HL-60/S4 treated with phorbol 12-myristate 13-acetate at 8.2 ng/mL for 4 days and 3 days (cell line): Measurements from ENCODE around the gene LPP.
"Not testable (repeated sequence)": the region's sequence is repeated elsewhere in the genome, so short reads cannot be mapped to it uniquely, and the experiment has no call there.

Experiments
- in situ Hi-C: fragments of 300-500 bp; cut with MboI; formaldehyde crosslinking; loops from 2 replicates; pipeline ENCODE4 v1.15.0; 2022; ENCODE audit warnings: low sequenced_read_pairs

Gene LPP

DNA sequence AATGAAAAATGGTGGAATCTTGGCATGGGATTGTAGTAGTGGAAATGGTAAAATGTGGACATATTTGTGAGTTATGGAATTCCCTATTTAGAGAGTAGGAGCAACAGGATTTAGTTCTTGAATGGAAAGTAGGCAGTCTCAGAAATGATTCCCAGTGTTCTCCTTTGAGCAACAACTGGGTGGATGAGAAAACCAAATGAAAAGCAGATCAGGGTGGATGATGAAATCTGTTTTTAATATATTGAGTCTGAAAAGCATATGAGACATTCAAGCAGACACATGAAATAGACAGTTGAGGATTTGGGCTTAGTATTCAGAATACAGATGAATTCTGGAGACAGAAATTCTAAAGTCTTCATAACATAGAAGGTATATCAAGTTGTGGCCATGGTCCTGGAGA lies 451.3 kb downstream of the LPP start:
- in situ Hi-C loops: no loop called here

DNA sequence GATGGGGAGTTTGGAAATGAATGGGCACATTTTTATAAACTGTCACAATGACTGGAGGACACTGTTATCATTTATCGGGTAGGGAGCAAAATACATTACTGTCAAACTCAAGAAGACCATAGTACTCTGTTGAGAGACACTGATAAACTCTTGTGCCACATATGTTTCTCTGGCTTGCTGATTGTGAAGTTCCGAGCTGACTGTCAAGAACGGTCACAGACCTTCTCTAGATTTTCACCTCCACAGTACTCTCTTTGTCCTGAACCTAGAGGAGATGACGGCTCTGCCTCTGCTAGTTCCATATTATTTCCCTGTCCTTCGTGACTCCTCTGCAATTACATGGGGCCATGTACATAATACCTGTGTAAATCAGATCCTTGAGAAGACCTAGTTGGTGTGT lies 451.9 kb downstream of the LPP start:
- in situ Hi-C loops: no loop called here

DNA sequence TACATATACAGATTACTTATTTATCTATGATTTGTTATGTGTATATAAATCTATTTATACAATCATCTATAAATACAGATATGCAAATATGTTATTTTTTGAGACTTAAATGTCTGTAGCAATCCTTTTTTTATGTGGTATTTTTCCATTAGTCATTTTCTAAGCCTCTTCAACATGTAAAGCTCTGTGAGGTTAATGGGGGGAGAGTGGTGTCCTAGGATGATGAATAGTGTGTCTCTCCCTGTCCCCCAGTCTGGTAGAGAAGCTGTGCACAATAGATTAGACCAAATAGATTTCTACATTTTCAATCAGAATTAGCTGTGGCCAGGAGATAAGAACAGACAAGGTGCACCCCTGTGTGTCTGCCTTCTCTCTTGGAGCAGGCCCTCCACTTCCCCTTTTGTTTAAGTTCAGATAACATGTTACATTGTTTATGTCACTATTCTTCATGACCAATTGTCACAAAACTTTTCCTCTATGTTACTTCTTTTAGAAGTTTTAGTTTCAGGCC lies 453.9 kb downstream of the LPP start:
- in situ Hi-C loops: no loop called here

DNA sequence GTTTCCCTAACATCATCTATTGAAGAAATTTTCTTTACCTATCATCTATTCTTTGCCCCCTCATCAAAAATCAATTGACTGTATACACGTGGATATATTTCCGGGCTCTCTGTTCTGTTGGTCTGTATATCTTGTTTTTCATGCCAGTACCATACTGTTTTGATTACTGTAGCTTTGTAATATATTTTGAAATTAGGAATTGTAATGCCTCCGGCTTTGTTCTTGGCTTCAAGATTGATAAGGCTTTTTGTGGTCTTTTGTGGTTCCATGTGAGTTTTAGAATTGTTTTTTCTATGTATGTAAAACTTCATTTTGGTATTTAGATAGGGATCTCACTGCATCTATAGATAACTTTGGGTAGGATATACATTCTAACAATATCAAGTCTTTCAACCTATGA lies 454.4 kb downstream of the LPP start:
- in situ Hi-C loops: no loop called here

GRCh38 chr3:188613721-188614120 lies 459.8 kb downstream of the LPP start:
- in situ Hi-C loops: not testable (repeated sequence)

GRCh38 chr3:188617270-188617669 lies 463.3 kb downstream of the LPP start:
- in situ Hi-C loops: no loop called here

DNA sequence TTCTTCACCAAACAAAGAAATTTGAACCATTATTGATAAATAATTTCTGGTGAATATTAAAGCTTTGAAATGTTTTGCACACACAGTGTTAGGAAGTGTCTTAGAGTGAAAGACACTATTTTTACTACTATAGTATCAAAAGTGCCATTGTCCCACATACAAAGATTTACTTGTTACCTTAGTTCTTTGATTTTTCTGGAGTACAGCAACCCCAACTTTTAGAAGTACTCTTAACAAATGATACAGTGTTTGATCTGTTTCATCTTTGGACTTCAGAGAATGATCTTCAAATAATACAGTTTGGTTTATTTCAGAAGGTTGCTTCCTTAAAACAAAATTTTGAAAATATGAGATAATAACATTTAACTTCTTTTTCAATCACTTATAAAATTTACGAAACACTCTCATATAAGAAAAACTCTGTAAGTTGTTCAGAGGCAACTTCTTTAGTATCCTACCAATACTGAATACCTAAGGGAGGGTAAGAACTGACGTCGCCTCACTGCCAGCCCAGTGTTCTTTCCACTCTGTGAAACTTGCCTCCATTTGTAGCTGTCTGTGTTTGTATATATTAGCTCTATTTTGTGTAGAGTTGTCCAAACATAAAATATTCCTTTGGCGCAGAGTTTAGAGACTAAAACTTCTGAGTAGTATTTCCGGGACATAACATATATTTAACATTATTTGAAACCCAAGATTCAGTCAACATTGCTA lies 464.2 kb downstream of the LPP start:
- in situ Hi-C loops: no loop called here

- in situ Hi-C loops: no loop called here
Measured at GRCh38 chr3:188620752-188621151, 466.8 kb downstream of the LPP start.

DNA sequence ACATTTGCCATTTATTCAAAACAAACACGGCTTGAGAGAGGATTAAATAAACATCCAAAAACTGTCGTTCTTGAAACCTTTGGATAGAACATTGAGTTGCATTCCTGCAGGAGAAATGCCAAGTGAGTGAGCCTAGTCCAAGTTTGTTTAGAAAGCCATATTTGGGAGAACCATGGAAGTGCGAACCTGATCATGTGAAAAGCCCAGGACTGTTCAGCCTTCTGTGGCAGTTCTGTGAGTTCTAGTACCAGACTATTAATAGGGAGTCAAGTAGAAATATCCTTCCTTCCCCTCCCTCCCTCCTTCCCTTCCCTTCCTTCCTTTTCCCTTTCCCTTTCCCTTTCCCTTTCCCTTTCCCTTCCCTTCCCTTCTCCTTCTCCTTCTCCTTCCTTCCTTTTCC lies 470.4 kb downstream of the LPP start:
- in situ Hi-C loops: no loop called here

GRCh38 chr3:188624828-188625227 lies 470.9 kb downstream of the LPP start:
- in situ Hi-C loops: no loop called here

GRCh38 chr3:188627652-188628051 lies 473.7 kb downstream of the LPP start:
- in situ Hi-C loops: no loop called here

DNA sequence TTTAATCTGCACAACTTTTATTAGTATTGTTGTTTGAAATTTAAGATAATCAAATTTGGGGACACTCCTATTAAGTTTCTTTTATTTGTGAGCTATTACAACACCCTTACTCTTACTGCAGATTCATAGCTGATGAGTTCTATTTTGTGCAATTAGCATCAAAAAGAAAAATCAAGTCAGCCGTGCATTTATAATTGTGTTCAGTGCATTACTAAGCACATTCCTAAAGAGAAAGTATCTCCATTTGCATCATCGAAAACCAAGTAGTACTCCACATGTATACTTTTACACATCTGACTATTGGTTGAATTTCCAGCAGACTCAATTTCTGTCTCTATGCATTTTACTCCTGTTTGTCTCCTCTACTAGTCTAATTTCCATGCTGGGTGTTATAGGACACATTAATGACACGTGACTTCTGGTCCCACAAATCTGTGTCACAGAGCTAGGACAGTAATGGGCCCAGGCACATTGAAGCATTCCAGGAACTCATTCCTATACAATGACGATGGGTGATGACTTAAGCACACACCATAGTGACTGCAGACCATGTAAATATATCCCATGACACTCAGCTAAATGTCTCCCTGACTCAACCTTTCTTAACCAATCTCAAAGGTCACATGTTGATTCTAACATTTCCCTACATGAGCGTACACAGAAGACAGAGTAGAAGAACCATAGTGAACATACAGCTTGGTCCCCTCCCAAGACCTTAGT lies 477.5 kb downstream of the LPP start:
- in situ Hi-C loops: no loop called here

DNA sequence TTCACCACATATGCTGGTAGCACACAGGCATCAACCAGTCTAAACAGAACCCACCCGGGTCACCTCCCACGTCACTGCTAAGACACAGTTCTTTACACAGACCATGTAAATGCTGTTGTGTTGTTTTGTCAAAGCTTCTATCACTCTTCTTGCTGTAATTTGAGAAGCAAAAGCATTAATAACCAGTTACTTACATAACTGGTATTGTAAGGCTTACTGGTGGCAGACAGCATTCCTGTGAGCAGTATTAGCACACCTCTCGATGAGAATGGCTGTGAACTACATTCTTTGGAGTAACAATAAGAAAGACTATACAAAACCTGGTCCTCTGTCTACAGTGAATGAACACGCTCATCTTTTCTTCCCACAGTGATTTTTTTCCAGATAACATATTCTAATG lies 479.2 kb downstream of the LPP start:
- in situ Hi-C loops: no loop called here

GRCh38 chr3:188634285-188634684 lies 480.3 kb downstream of the LPP start:
- in situ Hi-C loops: no loop called here

DNA sequence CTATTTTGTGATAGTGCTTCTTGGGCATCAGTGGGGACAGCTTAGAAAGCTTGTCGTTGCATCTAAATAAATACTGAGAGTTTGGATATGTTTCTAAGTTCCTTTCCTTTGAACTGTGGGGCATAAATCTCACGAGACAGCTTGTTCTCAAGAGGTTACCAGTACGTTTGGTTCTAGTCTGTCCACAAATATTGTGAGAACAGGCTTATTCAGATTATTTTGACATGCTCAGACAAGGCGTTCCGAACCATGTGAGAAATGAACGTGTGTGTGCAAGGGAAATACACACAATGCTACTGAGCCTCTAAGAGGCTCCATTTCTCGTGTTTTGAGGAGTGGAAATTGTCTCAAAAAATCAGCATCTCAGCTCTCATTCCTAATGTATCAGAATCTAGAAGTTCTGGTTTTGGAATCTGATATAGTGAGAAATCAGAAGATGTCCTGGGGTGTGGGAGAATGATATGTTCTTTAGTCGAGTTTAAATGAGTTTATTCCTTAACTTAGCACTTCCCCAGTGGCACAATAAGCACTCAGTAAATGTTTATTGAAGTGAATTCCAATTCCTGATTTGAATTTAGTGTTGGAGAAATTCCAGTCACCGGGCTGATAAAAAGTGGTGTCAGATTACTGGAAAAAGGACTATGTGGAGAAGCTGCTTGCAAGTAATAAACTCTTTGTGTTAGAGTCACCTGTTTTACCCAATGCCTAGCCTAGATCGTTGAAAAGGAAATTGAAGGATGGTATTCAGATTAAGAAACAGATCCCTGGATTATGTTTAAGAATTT lies 481.5 kb downstream of the LPP start:
- in situ Hi-C loops: no loop called here

DNA sequence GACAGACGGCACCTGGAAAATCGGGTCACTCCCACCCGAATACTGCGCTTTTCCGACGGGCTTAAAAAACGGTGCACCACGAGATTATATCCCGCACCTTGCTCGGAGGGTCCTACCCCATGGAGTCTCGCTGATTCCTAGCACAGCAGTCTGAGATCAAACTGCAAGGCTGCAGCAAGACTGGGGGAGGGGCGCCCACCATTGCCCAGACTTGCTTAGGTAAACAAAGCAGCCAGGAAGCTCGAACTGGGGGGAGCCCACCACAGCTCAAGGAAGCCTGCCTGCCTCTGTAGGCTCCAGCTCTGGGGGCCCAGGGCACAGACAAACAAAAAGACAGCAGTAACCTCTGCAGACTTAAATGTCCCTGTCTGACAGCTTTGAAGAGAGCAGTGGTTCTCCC lies 482.3 kb downstream of the LPP start:
- in situ Hi-C loops: not testable (repeated sequence)

GRCh38 chr3:188641076-188641475 lies 487.1 kb downstream of the LPP start:
- in situ Hi-C loops: no loop called here

DNA sequence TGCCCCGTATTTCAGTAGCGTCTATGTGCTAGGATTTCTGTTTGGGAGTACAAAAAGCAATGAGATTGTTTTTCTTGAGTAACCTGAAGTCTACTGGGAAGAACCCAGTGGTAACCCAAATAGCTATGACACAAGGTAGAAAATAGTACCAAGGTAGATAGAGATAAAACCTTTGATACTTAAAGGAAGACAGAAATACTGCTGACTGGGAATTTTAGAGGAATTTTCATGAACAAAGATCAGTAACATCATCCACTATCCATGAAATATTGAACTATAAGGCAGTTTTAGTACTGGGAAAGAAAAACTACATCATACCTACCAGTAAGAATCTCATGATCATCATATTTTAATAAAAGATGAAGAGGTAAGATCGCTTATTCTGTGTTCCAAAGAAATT lies 489.8 kb downstream of the LPP start:
- in situ Hi-C loops: no loop called here

DNA sequence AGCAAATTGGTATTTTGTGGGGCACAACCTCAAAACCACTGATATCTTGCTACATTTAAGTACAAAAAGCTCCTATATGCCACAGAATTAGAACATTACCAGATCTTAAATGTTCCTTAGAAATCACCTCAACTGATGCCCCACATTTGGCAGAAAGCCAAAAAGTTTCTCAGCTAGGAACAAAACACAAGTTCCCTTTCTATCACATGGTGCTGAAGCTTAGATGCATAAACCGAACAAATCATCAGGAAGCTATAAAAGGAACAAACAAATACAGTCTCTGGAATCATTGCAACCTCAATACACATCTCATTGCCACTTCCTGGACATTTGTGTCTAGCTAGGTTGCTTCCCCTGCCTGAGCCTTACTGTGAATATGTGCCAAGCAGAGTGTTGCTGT lies 492.6 kb downstream of the LPP start:
- in situ Hi-C loops: no loop called here

DNA sequence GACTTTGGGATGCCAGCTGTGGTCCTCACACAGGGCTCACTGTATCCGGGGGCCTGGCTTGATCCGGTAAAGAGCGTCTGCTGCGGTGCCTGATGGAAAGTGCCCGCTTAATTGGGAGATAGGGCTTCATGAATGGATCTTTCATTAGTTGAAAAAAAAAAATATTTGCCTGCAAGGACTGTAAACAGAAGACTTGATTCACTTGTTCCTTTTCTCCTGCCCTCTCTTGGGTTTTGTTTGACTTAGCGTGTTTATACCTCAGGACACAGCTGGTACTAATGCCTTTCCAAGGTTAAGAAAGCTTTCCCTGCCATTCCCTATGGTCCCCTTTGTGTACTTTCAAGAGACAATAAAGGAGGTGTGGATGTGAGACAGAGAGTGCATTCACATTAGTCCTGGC lies 493.3 kb downstream of the LPP start:
- in situ Hi-C loops: no loop called here

DNA sequence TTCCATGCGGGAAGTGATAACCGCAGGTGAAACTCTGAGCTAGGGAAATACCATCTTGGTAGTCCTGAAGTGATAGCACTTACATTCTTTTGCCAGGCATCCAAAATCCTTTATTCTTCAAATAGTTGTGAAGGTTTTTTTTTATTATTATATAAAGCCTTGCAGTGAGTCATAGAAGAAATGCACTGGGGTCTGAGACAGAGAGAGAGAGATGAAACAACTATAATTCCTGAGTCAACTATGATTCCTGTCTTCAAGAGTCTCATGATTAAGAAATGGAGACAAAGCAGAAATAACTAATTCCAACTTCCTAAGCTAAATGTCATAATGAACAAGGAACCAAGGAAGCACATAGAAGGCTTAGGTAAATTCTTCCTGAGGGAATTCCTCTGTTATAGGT lies 495.6 kb downstream of the LPP start:
- in situ Hi-C loops: no loop called here
